ENCODE measurements around the gene POM121L12. TPM values are rescaled to one million over a fixed set of nuclear protein-coding genes. Genes with fewer than 3 reads are reported as not detected.

The POM121L12 gene
- total RNA-seq, 1 experiment from 2014 or later = not detected

DNA sequence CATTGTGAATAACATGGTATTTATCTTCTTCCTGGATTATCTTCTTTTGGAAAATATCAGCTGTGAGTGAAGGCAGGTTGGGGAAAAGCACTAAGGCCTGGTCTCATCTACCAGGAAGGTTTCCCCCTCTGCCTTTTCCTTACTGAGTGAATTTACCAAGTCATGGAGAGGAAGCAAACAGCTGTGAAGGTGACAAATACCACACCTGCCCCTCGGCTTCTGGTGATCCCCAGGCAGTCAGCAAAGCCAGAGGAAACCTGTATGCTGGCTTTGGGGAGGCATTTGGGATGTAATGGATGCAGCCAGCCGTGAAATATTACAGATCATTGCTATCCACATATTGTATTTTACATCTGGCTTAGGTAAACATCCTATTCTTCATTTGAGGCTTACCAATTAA, 24.2 kb downstream of the POM121L12 start (continued):
- TF ChIP-seq, protein P1, sequence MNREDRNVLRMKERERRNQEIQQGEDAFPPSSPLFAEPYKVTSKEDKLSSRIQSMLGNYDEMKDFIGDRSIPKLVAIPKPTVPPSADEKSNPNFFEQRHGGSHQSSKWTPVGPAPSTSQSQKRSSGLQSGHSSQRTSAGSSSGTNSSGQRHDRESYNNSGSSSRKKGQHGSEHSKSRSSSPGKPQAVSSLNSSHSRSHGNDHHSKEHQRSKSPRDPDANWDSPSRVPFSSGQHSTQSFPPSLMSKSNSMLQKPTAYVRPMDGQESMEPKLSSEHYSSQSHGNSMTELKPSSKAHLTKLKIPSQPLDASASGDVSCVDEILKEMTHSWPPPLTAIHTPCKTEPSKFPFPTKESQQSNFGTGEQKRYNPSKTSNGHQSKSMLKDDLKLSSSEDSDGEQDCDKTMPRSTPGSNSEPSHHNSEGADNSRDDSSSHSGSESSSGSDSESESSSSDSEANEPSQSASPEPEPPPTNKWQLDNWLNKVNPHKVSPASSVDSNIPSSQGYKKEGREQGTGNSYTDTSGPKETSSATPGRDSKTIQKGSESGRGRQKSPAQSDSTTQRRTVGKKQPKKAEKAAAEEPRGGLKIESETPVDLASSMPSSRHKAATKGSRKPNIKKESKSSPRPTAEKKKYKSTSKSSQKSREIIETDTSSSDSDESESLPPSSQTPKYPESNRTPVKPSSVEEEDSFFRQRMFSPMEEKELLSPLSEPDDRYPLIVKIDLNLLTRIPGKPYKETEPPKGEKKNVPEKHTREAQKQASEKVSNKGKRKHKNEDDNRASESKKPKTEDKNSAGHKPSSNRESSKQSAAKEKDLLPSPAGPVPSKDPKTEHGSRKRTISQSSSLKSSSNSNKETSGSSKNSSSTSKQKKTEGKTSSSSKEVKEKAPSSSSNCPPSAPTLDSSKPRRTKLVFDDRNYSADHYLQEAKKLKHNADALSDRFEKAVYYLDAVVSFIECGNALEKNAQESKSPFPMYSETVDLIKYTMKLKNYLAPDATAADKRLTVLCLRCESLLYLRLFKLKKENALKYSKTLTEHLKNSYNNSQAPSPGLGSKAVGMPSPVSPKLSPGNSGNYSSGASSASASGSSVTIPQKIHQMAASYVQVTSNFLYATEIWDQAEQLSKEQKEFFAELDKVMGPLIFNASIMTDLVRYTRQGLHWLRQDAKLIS (CRISPR knock-in tag; IDR thresholded peaks at IDR 0.05; ENCODE audit: borderline replicate concordance) = no peak
- TF ChIP-seq IRF2 (CRISPR knock-in tag; IDR thresholded peaks at IDR 0.05; ENCODE audit: borderline replicate concordance, low read depth) = no peak

DNA sequence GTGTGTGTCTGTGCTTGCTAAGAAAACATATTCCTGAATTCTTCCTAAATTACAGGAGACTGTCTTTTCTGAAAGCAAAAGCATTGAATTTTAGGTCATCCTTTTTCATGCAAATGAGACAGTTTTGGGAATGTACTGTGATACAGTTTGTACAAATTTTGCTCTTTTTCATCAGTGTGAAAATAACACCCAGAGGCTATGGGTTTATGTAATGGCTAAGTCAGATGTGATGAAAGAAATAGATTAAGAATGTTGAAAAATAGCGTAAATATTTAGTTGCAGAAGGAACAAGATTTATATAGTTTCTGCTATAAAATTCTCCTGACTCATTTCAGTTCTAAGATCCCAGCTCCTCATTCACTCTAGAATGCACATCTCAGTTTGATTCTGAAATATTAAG, 24.6 kb downstream of the POM121L12 start:
- POLR2A ChIA-PET = no interaction called here

DNA sequence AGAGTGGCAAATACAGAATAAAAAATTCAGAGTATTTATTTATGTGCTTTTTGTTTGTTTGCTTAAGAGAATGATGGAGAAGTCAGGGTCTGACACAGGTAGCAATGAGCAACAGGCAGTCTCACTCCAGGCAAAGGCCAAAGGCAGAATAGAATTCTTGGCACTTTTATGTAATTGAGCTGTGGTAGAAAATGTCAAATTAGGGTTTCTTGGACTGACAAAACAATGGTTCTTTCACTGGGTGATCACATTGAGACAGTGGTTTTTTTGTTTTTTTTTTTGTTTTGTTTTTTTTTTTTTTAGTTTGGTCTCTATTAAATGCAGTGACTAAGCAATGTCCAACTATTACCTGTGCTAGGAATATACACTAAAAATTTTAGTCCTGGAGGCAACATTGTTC, 27.4 kb downstream of the POM121L12 start:
- ChIA-PET POLR2A (no interaction called here), CTCF (no interaction called here)
- DNase-seq (ENCODE audit: low spot score) (no peak), ATAC-seq (no peak)
- Mint-ChIP-seq H3K27ac (no peak overlapping the region), H3K27me3 (ENCODE audit: low read depth) (no peaks in the 10 kb centered on the region; the same call in none of the 2 replicates), H3K9me3 (peaks cover 34% of the 10 kb centered on the region), H3K36me3 (no peaks in the 10 kb centered on the region), H3K4me1 (peaks cover 1% of the 10 kb centered on the region; the same call in 1 of the 2 replicates), H3K4me3 (no peak overlapping the region)
- TF ChIP-seq KAT7 (CRISPR knock-in tag; IDR thresholded peaks at IDR 0.05; ENCODE audit: borderline replicate concordance) = no peak
- TF ChIP-seq NFATC4 (CRISPR knock-in tag; IDR thresholded peaks at IDR 0.05) = no peak
- TF ChIP-seq HMGA2 (CRISPR knock-in tag; IDR thresholded peaks at IDR 0.05) = no peak
- TF ChIP-seq, protein P2, sequence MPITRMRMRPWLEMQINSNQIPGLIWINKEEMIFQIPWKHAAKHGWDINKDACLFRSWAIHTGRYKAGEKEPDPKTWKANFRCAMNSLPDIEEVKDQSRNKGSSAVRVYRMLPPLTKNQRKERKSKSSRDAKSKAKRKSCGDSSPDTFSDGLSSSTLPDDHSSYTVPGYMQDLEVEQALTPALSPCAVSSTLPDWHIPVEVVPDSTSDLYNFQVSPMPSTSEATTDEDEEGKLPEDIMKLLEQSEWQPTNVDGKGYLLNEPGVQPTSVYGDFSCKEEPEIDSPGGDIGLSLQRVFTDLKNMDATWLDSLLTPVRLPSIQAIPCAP (CRISPR knock-in tag; IDR thresholded peaks at IDR 0.05) = no peak
- TF ChIP-seq JAZF1 (CRISPR knock-in tag; IDR thresholded peaks at IDR 0.05) = no peak
- no peak for TF ChIP-seq GTF2I (CRISPR knock-in tag; conservative IDR thresholded peaks at IDR 0.05)
- no peak for TF ChIP-seq ZNF263 (CRISPR knock-in tag; IDR thresholded peaks at IDR 0.05; ENCODE audit: low read depth)

More for the DNA sequence above, 24.6 kb downstream of the POM121L12 start:
- no peaks in the 10 kb centered on the region for H3K36me3 Mint-ChIP-seq
- no peaks in the 10 kb centered on the region; the same call in none of the 2 replicates for H3K27me3 Mint-ChIP-seq (ENCODE audit: low read depth)
- DNase-seq (ENCODE audit: low spot score) (no peak), ATAC-seq (no peak)
- TF ChIP-seq, protein P3, sequence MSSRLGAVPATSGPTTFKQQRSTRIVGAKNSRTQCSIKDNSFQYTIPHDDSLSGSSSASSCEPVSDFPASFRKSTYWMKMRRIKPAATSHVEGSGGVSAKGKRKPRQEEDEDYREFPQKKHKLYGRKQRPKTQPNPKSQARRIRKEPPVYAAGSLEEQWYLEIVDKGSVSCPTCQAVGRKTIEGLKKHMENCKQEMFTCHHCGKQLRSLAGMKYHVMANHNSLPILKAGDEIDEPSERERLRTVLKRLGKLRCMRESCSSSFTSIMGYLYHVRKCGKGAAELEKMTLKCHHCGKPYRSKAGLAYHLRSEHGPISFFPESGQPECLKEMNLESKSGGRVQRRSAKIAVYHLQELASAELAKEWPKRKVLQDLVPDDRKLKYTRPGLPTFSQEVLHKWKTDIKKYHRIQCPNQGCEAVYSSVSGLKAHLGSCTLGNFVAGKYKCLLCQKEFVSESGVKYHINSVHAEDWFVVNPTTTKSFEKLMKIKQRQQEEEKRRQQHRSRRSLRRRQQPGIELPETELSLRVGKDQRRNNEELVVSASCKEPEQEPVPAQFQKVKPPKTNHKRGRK (CRISPR knock-in tag; IDR thresholded peaks at IDR 0.05; ENCODE audit: borderline replicate concordance) = no peak
- TF ChIP-seq, protein P4, sequence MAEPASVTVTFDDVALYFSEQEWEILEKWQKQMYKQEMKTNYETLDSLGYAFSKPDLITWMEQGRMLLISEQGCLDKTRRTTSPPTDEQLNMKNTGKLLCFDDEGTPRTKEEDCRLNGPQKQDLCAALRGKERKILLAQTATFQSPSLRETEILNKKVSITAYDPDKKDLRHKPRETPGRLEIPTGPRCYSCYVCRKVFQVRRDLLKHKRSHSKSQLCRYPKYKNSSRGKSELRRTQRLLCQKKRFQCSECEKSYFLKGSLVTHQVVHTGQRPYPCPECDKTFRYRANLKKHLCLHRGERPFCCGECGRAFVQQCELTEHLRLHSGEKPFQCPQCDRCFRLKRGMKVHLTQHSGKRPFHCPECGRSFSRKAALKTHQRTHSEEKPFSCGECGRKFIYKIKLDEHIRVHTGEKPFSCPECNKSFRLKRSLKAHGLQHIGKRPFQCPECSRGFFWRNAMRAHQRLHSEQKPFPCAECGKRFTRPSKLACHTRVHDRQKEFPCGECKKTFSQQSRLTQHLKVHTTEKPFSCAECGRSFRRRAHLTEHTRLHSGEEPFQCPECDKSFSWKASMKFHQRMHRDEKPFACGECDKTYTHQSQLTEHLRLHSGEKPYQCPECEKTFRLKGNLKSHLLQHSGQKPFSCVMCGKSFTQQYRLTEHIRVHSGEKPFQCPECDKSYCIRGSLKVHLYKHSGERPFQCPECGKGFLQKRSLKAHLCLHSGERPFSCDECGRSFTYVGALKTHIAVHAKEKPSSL (CRISPR knock-in tag; conservative IDR thresholded peaks at IDR 0.05) = no peak
- TF ChIP-seq RELA (CRISPR knock-in tag; IDR thresholded peaks at IDR 0.05; ENCODE audit: borderline replicate concordance) = no peak
- CTCF ChIA-PET = no interaction called here
- H3K4me3 Mint-ChIP-seq = no peak overlapping the region
- H3K27ac Mint-ChIP-seq = no peak overlapping the region
- peaks cover 26% of the 10 kb centered on the region for H3K9me3 Mint-ChIP-seq
- 0 out of 2 replicates have a peak, but pooled peaks cover 2% of the 10 kb centered on the region for H3K4me1 Mint-ChIP-seq

DNA sequence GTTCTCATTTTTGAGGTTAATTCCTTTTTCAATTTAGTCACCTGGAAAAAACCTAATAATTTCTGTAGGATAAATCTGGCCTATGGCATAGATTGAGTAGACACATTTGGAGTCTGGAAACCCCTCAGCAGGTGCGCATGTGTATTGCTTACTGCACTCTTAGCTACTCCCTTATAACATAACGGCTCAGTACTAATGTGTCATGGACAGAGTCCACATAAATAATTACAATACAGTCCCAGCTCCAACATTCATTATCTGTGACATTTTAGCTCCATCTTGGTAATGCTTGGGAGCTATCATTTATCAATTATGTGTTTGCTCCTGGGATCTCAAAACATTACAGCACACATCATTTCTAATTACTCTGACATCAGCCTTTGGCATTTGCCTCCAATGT, 33.2 kb downstream of the POM121L12 start:
- ChIA-PET CTCF (no interaction called here), POLR2A (no interaction called here)
- Mint-ChIP-seq H3K9me3 (peaks cover 8% of the 10 kb centered on the region), H3K4me3 (no peak overlapping the region), H3K36me3 (no peaks in the 10 kb centered on the region), H3K27me3 (ENCODE audit: low read depth) (no peaks in the 10 kb centered on the region), H3K4me1 (no peaks in the 10 kb centered on the region; the same call in 1 of the 2 replicates), H3K27ac (no peak overlapping the region)
- no peak for DNase-seq (ENCODE audit: low spot score)
- ATAC-seq = no peak
- TF ChIP-seq JAZF1 (CRISPR knock-in tag; IDR thresholded peaks at IDR 0.05) (no peak), FOXK1 (CRISPR knock-in tag; IDR thresholded peaks at IDR 0.05) (no peak), RELA (CRISPR knock-in tag; IDR thresholded peaks at IDR 0.05; ENCODE audit: borderline replicate concordance) (no peak), ZNF416 (CRISPR knock-in tag; IDR thresholded peaks at IDR 0.05) (no peak)
- TF ChIP-seq, protein P1 (CRISPR knock-in tag; IDR thresholded peaks at IDR 0.05; ENCODE audit: borderline replicate concordance) = no peak
